Activated CD8-positive, alpha-beta memory T cell treated with anti-CD3 and anti-CD28 coated beads, Interleukin-2, amount 50 U/mL, for 48 hours (primary cell): ENCODE measurements around the gene SLC9A9.

Experiments
- DNase-seq: peaks from one replicate; pipeline ENCODE4 v3.0.0-alpha.2; 2020

SLC9A9 gene

DNA sequence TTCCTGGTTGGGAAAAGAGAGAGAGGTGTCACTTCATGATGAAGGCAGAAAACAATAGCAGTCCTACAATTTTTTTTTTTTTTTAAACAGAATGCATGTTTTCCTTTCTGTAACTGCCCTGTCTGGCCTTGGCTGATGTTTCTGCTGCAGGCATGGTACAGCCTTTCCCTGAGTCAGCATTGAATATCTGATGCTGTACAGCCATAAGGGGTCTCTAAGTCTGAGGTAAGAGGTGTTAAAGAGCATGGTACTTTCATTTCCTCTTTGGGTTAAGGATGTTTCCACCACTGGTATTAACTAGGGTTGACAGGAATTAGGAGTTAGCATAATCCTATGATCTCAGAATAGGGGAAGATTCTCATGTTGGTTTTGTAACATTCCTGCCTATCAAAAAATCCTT is 581.3 kb downstream of the SLC9A9 start:
- no peak for DNase-seq

DNA sequence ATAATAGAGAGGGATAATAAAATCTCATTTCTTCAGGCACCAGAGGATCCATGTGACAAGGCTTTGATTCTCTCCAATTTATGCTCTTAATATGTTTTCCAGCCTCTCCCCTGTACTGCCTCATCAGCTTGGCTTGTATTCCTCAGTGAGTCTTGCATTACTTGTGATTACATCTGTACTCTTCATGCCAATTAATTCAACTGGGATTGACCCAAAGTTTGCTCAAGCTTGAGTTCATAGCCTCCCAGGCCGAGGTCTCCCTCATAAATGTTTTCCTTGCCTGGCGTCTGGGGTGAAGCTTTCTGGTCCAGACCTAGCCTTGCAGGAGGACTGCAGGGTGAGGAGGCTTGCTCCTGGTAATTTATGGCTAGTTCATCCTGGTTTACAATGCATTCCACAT is 581.8 kb downstream of the SLC9A9 start:
- DNase-seq: no peak

DNA sequence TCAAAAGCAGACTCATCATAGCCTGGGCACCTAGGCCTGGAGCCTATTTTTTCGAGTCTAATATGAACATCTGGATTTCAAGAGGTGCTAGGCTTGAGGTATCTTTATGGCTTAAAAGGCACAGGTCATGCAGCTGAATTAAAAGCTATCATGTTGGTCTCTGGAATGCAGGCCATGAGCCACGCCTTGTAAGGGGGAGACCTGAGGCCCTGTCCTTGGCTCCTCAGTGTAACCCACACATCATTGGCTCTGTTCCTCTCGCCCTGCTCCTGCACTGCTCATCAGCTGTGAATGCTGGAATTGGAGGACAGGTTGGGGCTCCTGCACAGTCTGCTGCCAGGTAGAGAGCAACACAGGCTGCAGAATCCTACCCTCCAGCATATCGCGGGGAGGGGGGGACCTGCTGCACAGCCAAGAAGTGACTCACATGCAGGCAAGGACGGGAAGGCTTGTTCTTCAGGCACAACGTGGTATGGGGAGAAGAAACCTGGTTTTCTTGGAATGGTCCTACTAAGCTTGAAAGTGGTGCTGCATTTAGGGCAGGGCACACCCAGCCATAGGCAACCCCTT is 582.7 kb downstream of the SLC9A9 start:
- DNase-seq: no peak

DNA sequence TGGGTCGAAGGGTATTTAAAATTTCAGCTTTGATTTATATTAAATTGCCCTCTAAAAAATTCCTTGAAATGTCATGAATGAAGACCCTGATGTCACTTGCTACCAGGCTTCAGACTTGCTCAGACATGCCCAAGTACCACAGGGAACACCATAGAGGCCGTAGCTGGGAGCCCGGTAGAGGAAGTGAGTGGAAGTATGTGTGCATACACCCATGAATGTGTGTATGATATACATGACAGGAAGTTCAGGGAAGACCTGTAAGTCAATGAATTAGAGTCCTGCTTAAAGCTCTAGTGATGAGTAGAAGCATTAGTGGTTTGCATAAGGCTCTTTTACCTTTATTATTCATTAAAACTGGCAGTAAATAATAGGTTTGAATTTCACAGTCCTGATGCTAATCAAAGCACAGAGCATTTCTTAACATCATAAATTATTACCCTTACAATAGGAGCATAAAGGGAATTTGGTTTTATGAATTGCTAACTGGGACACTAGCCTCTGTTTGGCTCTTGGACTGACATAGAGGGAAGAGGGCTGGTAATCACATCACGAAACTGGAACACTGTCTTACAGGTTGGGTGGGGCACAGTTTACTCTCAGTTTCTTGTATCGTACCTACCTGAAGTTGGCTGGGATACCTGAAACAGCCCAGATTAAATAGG is 584.3 kb downstream of the SLC9A9 start:
- DNase-seq: no peak

DNA sequence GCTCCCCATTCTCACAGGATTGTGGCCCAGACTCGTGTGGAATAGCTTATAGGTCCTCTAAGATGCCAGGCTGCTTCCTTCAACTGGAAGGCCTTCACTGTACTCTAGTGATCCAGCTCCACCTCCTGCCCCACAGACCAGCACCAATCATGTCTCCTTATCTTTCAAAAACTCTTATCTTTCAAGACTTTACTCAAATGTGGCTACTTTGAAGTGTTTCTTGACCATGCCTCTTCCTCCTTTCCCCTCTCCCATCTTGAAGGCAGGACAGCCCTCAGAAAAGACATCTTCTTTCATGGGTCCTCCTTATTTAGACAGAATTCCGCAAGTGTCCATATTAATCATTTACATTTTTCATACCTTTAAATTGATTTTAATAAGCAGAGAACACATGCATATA is 586.4 kb downstream of the SLC9A9 start:
- no peak for DNase-seq

DNA sequence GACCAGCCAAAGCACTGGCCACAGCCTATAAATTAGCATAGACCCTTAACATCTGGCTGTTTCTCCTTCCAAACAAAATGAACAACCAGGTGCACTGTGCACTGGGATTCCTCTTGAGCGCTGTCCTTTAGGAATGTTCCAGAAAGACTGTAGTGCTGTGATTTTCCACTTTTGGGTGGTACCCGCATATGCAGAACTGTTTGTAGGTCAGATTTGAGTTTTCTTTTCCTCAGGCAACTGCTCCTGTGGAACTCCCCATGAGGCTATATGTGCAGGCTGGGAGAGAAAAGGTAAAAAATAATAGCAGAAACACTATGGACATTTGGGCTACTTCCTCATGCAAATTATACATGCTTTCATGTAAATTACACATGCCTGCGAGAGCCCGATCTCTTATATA is 589.6 kb downstream of the SLC9A9 start:
- DNase-seq: no peak

DNA sequence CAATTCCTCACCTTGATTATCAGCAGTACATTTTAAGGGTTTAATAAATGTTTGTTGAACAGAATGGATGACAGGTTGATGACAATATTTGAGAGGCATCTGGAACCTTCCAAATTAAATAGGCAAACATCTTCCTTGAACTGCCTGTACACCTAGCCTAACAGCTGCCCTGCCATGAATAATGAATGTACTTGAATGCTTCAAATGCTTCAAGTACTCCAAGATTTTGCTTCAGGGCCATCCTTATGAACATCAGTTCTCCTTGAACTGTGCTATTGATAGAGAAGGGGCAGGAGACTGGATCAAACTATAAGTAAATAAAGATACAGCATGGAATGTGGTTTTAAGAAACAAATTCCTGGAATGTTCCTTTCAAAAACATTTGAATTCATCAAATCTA is 591.9 kb downstream of the SLC9A9 start:
- no peak for DNase-seq

DNA sequence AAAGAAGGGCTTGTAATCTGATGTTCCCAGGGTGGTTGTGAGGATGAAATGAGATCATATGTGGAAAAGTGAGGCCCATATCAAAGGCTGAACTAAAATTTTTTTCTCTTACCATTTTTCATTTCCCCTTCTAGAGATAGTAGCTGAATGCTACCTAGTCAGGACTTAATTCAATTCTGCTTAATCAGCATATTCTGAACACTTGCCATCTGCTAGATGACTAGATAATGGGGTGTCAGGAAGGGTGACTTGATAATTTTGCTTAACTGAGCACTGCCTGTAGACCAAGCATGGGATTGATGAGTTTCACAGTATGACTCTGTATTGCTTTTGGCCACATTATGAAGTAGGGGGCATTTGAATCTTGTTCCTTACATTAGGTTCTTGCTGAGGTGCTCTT is 592.5 kb downstream of the SLC9A9 start:
- no peak for DNase-seq

DNA sequence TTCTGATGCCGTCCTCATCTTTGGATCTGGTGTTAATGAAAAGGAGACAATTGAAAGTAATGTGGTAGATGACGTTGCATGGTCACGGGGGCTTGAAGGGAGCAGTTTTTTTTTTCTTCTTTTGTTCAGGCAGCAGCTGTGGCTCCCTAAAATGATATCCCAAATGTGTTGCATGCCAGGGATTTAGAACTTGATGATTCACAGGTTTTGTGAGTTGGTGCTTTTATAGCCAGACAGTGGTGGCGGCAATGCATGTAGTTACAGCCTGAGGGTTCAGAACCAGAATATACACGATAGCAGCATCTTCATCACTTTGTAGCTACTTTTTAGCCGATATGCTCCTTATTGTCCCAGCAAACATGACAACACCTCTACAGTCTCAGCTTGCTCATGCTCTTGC is 595.3 kb downstream of the SLC9A9 start:
- no peak for DNase-seq

DNA sequence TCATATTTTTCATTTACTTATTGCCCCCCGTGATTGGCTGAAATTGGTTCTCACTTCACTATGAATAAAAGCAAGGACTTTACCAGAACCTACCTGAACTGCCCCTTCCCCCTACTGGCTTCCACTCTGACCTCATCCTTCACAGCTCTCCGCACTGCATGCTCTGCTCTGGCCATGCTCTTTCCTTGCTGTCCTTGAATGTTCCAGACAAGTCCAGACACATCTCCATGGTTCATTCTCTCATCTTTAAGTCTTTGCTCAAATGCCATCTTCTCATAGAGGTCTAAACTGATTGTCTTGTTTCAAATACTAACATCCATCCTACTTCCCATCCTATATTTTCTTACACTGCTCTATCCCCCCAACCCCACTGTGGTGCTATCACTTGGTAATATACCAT is 599.3 kb downstream of the SLC9A9 start:
- no peak for DNase-seq

DNA sequence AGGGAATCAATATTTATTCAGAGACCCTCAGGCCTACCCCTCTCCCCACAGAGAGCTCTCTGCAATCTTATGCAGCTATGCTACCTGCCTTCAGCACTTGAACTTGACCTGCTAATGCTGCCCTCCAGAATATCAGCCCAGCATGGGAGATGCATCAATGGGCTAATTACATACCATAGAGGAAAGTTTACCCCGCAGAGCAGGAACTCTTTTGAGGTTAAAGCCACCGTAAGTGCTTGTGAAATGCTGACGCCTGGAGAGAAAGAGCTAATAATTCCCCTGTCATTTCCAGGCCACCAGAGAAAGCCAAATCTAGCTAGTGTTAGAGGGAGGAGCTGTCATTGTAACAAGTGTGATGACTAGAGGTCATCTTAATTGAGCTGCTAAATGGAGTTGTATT is 601.2 kb downstream of the SLC9A9 start:
- DNase-seq: no peak

DNA sequence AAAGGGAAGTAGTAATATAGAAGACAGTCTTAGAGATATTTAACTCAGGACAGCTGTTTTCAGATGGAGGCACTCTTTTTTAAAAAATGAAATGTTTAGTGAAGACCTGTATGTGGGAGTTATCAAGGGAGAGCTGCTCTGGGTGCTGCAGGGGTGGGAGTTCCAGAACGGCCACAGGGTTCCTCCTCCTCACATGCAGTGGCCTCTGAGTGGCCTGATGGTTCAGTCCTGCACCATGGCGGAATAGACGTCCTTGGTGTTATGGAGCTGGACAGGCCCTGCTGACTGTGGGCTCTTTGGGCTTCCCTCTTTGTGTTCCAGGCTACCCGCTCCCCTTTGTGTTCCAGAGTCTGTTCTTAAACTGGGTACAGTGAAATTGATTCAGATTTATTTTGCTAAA is 602.6 kb downstream of the SLC9A9 start:
- DNase-seq: no peak

DNA sequence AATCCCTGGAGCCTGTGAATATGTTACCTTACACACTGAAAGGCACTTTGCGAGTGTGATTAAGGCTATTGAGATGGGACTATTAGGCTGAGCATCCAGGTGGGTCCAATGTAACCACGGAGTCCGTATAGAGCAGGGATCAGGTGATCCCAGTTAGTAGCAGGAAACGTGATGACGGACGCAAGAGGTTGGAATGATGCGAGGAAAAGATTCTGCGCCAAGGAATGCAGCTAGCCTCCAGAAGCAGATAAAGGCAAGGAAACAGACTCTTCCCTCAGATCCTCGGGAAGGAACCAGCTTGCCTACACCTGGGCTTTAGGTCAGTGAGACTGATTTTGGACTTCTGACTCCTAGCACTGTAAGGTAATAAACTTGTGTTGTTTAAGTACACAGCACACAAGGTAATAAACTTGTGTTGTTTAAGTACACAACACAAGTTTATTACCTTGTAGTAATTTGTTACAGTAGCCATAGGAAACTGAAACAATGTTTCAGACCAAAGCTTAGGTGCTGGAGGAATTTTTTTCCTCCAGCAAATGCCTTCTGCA is 603.7 kb downstream of the SLC9A9 start:
- DNase-seq: no peak

DNA sequence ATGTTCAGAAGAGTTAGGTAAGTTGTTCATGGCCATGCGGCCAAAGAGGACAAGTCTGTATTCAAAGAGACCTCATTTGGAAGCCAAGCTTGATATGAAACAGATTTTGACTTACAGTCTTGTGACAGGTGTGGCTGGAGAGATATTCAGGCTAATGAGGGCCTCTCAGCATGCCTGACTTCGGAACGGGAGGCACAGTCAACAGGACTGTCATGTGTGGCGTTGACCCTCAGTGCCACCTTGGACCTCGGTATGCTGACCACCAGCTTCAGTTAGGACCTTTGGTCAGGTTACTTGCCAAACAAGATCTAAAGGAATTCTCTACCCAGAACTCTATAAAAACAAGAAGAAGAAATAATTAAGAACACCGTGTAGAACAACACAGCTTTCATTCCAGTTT is 604.6 kb downstream of the SLC9A9 start:
- no peak for DNase-seq

DNA sequence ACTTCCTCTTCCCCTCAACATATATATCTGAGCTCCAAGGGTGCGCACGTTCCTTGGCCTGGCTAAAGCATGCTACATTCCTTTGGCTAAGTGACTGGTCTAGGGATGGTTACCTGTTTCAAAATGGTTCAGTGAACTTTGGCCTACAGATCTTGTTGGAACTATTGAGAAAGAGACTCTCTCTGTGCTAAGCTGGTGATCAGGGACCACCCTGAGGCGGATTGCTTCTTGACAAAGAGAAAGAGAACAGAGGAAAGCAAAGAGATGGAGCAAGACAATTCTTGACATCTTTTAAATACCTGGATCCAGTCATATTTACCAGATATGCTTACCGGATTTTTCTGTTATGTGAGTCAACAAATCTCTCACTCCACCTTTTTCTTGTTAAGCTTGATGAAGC is 605.6 kb downstream of the SLC9A9 start:
- DNase-seq: no peak

DNA sequence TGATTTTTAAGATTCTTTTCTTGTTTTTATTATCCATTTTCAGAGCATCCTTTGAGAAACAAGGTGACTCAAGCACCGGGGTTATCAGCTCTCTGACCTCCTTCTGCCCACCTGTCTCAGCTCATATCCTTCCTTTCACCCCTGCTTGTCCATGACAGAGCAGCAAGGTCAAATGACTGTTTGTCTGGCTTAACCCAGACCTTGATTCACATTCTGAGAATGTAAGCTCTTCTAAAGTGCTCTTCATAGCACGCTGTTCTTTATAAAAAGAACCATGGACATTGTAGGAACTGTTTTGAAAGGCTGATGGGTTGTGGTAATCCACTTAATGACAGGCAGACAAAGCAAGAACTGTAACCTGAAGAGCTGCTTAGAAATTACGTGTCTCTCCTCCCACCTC is 606.2 kb downstream of the SLC9A9 start:
- no peak for DNase-seq

DNA sequence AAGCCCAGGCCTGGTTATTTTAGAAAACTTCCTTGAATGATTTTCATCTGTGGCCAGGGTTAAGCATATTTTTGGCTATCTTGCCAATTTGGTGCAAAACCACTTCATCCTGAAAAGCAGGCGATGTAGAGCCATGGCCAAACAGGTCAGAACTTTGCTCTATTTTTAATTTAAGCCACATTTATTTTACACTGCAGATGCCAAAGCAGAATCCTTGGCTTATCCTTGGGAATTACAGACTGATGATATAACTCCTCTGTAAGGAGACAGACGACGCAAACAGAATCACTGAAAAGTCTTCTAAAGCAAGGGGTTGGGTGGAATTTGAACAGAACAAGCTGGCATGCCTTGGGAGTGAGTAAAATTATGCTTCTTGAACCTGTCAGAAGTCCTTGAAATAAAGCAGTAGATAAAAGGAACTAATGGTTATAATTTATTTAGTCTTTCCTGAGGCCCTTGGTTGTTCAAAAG is 606.8 kb downstream of the SLC9A9 start:
- no peak for DNase-seq

DNA sequence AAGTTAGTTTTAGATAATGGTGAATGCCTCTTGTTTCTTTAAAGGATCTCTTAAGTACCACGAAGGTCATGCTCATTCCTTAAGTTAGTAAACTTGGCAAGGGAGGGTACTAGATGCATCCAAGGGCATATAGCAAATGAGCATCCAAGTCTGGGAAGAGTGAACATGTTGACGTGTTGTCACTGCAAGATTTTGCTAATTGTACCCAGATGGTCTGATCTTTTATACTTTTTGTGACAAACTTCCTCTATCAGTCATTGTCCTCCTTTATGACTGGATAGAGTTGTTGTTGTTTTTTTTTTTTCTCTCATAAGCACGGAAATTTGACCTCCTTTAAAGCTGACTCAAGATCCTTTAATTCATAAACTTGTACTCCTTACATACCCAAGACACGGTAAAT is 607.4 kb downstream of the SLC9A9 start:
- no peak for DNase-seq

DNA sequence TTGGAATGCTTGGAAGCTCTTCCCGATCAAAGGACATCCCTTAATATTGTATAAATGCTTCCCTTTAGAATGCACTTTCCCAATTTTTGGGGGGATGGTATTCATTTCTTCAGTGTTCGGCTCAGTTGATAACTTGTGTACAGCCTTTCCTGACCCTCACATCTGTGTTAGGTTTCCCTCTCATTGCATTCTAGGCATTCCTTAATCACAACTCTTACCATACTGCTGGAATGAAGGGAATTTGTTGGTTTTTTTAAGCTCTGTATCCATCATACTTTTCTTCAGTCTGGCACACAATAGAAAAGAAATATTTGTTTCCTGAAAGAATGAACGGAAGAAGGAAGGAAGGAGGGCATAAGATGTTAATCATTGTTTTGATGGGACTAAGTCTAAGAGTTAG is 609.2 kb downstream of the SLC9A9 start:
- no peak for DNase-seq

DNA sequence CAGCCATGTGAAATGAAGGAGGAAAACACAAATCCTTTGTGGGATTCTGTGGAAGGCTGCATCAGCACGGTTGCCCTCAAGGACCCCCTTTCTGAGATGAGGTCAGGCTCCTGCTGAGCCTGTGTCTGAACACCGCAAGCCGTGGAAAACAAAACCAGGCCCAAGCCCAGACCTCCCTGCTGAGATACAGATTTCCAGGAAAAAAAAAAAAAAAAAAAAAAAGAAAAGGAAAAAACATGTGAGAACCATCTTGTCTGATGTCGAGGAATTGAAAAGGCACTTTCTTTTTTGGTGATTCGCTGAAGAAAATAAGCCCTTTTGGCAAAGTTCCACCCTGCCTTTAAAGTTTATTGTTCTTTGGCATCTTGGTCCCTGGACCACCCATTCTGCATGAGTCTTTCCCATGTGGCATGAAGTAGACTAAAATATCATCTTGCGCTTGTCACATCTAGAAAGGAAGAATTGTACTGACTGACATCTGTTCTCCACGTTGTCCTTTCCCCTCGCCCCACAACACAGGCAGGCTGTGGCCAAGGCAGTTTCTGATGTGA is 611.1 kb downstream of the SLC9A9 start:
- no peak for DNase-seq

DNA sequence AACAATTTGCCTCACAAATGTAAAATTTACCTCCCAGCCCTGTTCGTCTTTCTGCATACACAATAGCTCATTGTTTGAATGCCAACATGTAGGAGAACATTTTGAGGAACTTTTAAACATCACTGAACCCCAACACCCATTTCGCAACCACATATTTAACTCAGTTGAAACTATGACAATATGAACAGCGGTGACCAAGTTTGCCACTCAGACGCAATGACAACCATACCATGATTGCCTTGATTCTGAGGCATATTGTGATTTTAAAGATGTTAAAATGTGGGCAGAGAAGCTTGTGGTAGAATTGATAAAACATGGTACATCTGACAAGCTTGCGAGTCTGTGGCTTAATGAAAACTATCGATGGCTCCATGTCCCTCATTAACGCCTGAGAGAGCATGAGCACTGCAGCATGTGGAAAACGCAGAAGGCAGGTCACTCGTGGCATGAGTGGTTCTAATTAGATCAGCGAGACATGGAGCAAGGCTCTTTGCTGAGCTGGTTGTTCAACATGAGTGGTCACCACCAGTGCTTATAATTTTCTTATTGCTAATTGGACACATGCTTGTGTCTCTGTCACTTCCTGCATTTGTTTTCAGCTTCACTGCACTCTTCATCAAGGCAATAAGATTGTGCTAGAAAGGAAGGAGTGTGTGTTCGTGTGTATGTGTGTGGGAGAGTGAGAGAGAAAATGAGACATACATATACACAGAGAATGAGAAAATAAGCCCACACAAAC is 611.9 kb downstream of the SLC9A9 start:
- DNase-seq: no peak

DNA sequence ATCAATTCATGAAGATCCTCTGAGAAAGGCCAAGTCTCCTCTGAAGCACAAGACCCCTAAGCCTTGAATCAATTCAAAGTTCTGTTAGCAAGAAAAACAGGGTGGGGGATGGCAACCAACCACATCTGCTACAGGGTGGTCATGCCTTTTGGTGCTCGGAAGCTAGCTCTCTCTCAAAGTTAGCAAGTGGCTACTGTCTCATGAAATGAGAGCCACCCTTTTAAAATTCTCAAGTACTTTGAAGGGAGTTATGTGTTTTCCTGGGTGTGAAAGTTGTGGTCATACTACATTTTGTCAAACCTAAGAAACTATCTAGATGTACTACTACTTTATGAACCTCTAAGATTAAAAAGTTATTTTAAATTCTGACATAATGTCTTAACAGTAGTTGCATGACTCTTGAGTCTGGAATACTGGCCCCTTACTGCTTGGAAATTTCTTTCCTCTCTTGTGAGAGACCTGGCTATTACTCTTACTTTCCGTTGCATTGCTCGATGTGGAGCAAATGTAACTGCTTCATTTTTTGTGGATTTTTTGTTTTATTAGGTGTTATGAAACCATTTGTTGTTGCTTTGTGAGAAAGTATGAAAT is 612.6 kb downstream of the SLC9A9 start:
- DNase-seq: no peak

DNA sequence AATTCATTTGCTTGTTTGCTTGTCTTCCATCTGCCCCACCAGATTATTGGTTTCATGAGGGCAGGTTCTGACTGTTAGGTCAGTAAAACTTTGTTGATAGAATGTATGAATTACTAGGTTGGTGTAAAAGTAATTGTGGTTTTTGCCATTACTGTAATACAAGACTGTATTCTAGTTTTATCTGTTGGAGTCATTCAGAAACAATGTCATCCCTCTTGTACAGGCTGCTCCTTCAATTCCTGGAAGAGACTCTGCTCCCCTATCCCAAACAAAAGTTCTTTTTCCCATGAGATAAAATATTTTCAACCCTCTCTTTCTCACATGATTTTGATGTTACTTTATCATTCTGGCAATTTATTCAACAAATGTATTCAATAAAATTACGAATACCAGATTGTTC is 613.7 kb downstream of the SLC9A9 start:
- no peak for DNase-seq

DNA sequence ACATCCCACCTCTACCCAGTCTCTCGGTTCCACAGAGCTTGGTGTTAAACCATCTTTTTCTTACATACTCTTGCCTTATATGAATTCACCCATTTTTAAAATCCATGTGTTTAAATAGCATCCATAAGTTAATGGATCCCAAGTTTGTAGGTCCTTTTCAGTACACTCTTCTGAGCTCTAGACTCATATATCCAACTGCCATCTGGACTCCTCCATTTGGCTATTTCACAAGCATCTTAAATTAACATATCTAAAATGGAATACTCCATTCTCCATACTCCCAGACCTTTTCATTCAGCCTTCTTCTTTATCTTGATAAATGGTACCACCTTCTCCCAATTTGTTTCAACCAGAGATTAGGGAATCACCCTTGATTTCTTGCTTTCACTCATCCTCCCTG is 615.3 kb downstream of the SLC9A9 start:
- DNase-seq: no peak
